Retina (tissue), 1 donor: ENCODE data around the gene NXPH4.

Source experiments
- DNase-seq: peaks from one replicate; pipeline ENCODE4 v3.0.0-alpha.2; 2016

The NXPH4 gene

DNA sequence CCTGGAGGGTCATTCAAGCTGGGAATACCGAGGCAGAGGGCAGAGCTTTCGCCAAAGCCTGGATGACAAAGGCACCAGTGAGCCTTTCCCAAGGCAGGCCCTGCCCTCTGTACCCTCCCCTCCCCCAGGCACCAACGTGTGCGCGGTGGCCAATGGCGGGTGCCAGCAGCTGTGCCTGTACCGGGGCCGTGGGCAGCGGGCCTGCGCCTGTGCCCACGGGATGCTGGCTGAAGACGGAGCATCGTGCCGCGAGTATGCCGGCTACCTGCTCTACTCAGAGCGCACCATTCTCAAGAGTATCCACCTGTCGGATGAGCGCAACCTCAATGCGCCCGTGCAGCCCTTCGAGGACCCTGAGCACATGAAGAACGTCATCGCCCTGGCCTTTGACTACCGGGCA is 31.2 kb upstream of the NXPH4 start:
- no peak for DNase-seq

DNA sequence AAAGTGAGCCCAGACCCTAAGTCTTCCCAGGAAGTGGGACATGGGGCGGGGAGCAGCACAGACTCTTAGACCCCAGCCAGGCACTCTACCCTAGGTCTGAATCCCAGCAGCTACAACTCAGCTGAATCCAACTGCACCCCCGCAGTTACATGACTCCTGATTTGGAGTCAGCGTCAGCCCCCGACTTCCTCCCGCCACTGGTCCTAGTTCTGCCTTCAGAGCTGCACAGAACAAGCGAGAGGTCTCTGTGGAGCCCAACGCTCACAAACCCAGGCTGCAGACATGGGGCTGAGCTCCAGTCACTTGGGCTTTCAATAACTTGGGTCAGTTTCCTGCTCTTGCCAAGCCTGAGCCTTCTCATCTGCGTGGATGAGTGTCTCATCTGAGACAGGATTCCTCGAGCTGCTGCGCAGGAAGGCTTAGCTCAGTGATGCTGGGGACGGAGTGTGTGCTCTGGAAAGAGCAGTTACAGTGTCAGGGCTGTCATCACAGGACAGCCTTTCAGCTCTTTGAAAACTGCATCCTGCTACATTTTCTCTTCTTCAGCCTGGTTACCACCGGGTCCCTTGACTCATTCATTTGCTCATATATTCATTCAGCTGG is 30.6 kb upstream of the NXPH4 start:
- DNase-seq: no peak

DNA sequence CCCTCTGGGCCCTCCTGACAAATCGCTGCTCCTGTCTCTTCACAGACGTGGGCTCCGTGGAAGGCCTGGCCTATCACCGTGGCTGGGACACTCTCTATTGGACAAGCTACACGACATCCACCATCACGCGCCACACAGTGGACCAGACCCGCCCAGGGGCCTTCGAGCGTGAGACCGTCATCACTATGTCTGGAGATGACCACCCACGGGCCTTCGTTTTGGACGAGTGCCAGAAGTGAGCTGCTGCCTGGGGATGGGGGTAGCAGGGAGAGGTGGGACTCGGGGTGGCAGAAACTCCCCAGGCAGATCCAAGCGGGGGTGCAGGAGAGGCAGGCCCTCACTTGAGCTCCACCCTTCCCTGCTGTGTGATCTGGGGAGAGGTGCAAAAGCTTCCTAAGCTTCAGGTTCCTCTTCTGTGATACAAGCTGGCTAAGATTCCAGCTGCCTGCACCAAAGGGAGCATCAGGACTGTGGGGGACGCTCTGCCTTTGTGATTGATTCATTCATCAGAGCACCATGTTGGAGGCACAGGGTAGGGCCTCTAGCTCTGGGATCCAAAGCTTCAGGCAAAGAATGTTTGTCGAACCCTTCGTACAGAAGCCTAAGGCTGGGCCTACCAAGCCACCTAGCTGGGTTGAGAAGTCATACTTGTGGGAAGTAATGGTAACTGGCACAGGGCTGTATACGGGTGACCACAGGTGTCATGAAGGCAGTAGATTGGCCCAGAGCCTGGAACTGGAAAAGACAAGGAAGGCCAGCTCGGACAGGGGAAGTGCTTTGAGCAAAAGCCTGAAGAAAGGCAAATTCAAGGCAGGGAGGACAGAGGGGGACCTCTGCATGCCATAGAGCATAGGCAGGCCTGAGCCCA is 29.1 kb upstream of the NXPH4 start:
- no peak for DNase-seq

DNA sequence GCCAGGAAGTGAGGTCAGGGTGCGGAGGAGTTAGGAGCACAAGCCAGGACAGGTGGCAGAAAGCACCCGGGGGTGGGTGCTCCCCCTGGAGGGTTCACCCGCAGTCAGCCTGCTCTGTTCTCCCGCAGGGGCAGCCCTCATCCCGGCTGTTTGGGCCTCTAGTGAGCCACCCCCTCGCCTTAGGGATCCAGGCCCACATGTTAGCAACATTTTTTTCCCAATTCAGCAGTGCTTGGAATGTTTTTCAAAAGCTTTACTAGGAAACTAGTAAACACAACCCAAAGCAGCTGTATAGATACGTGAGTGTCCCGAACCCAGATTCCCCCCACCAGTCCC is 28.5 kb upstream of the NXPH4 start:
- DNase-seq: no peak

DNA sequence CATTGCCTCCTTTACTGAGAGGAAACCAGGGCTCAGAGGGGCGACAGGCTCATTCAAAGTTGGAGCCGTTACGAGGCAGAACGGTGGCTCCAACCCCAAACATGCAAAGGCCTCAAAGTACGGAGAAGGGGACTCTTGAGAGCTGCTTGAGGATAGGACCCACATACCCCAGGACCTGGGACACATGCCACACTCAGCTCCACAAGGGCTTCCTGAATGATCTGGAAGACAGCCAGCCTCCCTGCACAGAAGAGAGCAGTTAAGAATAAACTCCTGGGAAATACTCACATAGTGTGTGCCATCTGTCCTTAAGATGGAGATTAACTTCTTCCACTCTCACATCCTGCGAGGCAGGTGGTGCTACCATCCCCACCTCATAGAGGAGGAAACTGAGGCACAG is 26.6 kb upstream of the NXPH4 start:
- no peak for DNase-seq

DNA sequence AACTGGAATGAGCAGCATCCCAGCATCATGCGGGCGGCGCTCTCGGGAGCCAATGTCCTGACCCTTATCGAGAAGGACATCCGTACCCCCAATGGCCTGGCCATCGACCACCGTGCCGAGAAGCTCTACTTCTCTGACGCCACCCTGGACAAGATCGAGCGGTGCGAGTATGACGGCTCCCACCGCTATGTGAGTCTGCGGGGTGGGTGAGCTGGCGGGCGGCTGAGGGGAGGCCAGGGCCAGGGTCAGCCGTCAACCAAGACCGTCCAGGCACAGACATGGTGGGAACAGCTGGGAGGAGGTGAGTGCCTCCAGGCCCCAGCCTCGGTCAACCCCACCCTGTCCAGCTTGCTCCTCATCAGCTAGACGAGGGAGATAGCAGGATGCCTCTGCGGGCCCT is 25.8 kb upstream of the NXPH4 start:
- no peak for DNase-seq

DNA sequence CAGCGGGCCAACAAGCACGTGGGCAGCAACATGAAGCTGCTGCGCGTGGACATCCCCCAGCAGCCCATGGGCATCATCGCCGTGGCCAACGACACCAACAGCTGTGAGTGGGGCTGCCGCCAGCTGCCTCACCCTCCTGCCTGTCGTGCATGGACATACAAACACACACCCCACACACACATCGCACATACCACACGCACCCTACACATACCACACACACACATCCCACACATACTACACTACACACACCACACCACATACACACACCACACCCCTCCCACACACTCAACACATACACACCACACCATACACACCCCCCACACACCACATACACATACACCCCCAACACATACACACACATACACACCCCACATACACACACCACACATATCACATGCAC is 25.2 kb upstream of the NXPH4 start:
- DNase-seq: no peak

DNA sequence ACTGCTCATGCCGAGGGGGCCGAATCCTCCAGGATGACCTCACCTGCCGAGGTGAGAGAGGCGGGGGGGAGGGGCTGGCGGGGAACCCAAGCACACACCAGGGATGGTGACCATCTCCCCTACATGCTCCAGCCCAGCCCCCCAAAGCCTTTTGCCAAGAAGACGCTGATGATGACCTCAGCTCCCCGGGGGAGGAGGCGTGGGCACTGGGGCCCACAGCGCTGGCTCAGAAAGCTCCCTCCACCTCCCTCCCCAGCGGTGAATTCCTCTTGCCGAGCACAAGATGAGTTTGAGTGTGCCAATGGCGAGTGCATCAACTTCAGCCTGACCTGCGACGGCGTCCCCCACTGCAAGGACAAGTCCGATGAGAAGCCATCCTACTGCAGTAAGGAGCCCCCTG is 23.7 kb upstream of the NXPH4 start:
- DNase-seq: no peak

DNA sequence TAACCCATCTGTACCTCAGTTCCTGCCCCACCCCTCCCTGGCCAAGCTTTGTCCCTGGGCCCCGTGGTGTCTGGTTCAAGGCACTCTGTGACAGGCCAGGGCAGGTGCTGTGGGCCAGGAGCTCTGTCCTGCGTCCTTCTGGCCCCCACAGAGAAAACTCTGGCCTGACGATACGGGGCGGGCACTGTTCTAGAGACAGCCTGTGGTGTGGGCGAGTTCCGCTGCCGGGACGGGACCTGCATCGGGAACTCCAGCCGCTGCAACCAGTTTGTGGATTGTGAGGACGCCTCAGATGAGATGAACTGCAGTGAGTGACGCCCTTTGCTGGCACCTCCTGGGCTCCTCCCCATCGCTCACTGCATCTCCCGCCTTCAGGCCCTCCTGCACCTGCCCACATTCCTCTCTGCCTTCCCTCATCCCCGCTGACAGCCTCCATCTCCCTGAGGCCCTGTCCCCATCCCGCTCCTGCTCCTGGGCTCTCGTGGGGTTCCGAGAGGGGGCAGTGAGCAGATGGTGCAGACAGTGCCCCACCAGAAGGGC is 22.8 kb upstream of the NXPH4 start:
- DNase-seq: no peak

DNA sequence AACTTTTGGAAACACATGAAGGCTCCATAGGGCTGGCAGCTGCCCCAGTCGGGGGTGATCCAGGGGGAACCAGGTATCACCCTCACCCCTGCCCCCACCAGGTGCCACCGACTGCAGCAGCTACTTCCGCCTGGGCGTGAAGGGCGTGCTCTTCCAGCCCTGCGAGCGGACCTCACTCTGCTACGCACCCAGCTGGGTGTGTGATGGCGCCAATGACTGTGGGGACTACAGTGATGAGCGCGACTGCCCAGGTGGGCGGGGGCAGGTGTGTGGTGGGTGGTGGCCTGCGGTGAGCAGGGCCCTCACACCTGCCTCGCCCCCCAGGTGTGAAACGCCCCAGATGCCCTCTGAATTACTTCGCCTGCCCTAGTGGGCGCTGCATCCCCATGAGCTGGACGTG is 22.3 kb upstream of the NXPH4 start:
- DNase-seq: no peak

DNA sequence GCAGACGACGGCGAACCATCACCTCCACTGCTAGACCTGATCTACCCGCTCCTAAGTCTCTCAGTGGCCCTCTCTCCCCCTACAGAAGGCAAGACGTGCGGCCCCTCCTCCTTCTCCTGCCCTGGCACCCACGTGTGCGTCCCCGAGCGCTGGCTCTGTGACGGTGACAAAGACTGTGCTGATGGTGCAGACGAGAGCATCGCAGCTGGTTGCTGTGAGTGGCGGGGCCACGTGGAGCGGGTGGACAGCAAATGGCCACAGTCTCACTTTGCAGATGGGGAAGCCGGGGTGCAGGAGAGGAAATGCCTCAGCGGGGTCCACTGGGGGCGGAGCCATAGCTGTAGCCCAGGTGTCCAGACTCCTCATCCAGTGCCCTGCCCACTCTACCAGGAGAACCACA is 21.4 kb upstream of the NXPH4 start:
- no peak for DNase-seq

DNA sequence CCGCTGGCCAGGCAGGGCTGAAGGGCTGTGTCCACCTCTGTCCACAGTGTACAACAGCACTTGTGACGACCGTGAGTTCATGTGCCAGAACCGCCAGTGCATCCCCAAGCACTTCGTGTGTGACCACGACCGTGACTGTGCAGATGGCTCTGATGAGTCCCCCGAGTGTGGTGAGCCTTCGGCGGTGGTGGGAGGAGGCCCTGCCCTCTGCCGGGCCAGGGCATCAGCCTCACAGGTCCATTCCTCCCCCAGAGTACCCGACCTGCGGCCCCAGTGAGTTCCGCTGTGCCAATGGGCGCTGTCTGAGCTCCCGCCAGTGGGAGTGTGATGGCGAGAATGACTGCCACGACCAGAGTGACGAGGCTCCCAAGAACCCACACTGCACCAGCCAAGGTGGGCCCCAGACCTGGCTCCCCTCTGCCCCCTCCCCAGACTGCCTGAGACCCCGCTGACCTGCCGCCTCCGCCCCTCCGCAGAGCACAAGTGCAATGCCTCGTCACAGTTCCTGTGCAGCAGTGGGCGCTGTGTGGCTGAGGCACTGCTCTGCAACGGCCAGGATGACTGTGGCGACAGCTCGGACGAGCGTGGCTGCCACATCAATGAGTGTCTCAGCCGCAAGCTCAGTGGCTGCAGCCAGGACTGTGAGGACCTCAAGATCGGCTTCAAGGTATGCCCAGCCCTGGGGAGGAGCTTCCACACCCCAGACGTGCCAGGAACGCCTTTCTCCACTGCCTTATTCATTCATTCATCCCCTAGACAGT is 20.8 kb upstream of the NXPH4 start:
- no peak for DNase-seq

DNA sequence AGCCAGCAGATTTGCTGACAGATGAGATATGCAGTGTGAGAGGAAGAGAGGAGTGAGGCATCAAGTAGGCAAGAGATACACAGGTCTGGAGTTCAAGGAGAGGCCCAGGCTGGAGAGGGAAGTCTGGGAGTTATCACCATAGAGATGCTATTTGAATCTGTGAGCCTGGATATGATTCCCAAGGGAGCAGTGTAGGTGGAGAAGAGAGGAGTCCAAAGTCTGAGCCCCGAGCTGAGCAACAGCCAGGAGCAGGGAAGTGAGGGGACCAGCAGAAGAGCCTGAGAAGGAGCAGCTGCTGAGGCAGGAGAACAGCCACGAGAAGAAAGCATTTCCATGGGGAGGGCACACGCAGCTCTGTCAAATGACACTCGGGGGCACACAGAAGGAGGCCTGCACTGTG is 20.2 kb upstream of the NXPH4 start:
- DNase-seq: no peak

DNA sequence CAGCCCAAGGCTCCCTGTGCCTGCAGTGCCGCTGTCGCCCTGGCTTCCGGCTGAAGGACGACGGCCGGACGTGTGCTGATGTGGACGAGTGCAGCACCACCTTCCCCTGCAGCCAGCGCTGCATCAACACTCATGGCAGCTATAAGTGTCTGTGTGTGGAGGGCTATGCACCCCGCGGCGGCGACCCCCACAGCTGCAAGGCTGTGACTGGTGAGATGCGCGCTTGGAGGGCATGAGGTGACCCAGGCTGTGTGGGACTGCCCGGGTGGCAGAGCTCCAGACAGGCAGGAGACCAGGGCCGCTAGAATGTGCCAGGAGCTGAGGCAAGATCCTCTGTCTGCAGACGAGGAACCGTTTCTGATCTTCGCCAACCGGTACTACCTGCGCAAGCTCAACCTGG is 19.6 kb upstream of the NXPH4 start:
- no peak for DNase-seq

DNA sequence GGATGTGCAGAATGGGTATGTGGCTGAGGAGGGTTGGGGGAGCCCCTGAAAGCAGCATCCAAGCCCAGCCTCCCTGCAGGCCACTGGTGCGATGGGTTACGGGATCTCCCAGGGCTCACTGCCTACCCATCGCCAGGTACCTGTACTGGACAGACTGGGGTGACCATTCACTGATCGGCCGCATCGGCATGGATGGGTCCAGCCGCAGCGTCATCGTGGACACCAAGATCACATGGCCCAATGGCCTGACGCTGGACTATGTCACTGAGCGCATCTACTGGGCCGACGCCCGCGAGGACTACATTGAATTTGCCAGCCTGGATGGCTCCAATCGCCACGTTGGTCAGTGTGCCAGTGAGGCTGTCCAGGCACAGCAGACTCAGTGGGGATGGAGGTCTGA is 18.3 kb upstream of the NXPH4 start:
- no peak for DNase-seq

DNA sequence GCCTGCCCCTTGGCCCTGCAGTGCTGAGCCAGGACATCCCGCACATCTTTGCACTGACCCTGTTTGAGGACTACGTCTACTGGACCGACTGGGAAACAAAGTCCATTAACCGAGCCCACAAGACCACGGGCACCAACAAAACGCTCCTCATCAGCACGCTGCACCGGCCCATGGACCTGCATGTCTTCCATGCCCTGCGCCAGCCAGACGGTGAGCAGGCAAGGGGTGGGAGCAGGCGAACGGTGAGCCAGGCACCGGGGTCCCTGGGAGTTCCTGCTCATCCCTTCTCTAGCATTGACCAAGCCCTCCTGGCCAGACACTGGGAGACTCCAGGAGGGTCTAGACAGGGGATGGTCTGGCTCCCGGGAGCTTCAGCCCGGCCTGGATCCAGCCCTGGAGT is 17.4 kb upstream of the NXPH4 start:
- no peak for DNase-seq

DNA sequence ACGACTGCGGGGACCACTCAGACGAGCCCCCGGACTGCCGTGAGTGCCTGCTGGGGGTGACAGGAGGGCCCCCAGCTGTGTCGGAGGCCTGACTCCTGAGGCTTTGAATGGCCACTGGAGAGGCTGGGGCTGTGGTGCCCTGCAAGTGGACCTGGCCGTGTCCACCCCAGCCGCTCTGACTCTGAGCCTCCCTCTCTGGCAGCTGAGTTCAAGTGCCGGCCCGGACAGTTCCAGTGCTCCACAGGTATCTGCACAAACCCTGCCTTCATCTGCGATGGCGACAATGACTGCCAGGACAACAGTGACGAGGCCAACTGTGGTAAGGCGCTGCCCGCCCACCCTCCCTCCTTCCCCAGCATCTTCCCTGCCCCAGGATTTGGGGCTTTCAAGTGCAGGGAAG is 16.1 kb upstream of the NXPH4 start:
- DNase-seq: no peak

DNA sequence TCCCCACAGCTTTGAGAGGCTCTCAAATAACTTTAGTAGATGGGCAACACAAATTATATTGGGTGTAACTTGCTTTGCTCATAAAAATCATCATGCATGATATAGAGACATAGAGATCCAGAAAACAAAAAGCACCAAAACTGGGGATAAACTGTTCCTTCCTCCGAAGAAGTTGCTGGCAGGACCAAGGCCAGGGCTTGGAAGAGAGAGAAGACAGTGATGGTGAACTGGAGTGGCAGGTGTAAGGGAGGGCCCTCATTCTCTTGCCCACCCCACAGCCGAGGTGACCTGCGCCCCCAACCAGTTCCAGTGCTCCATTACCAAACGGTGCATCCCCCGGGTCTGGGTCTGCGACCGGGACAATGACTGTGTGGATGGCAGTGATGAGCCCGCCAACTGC is 15.4 kb upstream of the NXPH4 start:
- DNase-seq: no peak

DNA sequence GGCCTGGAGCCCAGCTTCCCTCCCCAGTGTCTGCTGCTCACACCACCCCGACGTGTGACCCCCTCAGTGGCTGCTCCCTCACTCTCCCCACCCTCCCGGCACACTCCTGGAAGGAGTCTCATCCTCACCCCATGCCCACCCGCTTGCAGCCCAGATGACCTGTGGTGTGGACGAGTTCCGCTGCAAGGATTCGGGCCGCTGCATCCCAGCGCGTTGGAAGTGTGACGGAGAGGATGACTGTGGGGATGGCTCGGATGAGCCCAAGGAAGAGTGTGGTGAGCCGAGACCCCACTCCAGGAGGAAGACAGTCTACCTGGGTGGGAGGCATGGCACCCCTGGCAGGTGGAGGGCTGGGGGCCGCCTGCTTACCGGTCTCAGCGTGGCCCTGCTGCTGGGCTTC is 15.0 kb upstream of the NXPH4 start:
- no peak for DNase-seq

DNA sequence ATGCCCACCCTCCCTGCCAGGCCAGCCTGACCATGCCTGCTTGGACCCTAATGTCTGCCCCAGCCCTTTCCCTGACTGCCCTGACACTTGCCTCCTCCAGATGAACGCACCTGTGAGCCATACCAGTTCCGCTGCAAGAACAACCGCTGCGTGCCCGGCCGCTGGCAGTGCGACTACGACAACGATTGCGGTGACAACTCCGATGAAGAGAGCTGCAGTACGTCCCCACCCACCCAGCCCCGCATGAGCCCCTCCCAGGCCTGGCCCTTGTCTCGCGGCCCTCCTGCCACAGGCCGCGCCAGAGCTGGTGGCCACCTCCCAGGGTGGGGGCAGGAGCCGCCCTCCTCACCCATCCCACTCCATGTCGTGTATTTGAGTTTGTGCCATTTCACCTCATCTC is 14.3 kb upstream of the NXPH4 start:
- DNase-seq: no peak

DNA sequence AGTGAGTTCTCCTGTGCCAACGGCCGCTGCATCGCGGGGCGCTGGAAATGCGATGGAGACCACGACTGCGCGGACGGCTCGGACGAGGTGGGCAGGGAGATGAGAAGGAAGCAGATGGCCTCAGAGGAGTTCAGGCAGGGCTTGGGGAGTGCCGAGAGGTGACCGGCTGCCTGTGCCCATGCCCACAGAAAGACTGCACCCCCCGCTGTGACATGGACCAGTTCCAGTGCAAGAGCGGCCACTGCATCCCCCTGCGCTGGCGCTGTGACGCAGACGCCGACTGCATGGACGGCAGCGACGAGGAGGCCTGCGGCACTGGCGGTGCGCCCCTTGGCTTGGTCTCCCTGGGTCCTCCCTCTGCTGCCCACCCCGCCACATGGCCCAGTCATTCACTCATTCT is 13.4 kb upstream of the NXPH4 start:
- DNase-seq: no peak

DNA sequence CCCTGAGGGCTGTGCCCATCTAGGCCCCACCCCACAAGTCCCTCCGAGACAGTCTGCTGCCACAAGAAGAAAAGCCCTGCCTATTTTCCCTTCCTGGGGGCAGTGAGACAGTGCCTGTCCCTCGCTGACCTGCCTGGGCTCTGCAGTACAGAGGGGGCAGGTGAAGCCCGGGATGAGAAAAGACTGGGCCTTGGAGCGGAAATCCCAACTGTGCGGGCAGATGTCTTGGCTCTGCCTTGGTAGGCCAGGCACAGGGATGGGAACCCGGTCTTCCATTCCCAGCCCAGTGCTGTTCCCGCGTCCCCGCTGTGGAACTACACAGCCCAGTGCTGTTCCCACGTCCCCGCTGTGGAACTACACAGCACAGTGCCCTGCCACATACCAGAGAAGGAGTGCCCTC is 12.8 kb upstream of the NXPH4 start:
- DNase-seq: no peak

DNA sequence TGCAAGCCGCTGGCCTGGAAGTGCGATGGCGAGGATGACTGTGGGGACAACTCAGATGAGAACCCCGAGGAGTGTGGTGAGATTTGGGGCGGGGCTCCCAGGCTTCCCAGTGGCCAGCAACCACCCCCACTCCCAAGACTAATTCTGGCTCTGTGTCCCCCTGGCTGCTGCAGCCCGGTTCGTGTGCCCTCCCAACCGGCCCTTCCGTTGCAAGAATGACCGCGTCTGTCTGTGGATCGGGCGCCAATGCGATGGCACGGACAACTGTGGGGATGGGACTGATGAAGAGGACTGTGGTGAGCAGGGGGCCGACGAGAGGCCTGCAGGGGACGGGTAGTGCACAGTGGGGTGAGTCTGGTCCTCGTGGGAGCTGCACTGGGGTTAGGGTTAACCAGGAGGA is 12.1 kb upstream of the NXPH4 start:
- no peak for DNase-seq

DNA sequence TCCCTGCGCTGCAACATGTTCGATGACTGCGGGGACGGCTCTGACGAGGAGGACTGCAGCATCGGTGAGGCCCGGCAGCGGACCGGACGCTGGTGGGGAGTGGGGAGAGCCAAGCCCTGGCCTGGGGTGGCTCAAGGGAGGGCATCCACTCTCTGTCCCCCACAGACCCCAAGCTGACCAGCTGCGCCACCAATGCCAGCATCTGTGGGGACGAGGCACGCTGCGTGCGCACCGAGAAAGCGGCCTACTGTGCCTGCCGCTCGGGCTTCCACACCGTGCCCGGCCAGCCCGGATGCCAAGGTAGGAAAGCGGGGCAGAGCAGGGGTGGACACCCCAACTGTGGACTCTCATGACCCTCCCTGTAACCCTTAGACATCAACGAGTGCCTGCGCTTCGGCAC is 11.4 kb upstream of the NXPH4 start:
- no peak for DNase-seq
